SU-DHL-6 (cell line): Measurements from ENCODE around the gene NCCRP1.

Experiments used
- H2AFZ ChIP-seq: fragments of 200-600 bp; sonication (generic); 2 replicates; pipeline ENCODE4 v1.6.1; 2014; ENCODE audit warnings: low read depth, mild to moderate bottlenecking, moderate library complexity, mixed read lengths, antibody characterized with exemption, low read length; ENCODE audit not compliant: severe bottlenecking
- H3F3A ChIP-seq: fragments of 200-600 bp; shearing (Covaris generic); 2 replicates; pipeline ENCODE4 v1.6.0; 2016; ENCODE audit warnings: antibody characterized with exemption, mild to moderate bottlenecking; ENCODE audit not compliant: insufficient read depth
- H3K27ac ChIP-seq: fragments of 200-600 bp; sonication (generic); 2 replicates; pipeline ENCODE4 v1.5.1; 2016; ENCODE audit warnings: low read depth, mild to moderate bottlenecking, low read length, moderate library complexity, mixed read lengths
- H3K27me3 ChIP-seq: fragments of 200-600 bp; sonication (generic), shearing (Covaris generic); 2 replicates; pipeline ENCODE4 v1.6.0; 2014; ENCODE audit warnings: mild to moderate bottlenecking, low read length
- H3K36me3 ChIP-seq: fragments of 200-600 bp; sonication (generic); 2 replicates; pipeline ENCODE4 v1.6.1; 2014; ENCODE audit warnings: mild to moderate bottlenecking, low read length, mixed read lengths
- H3K4me2 ChIP-seq: fragments of 300-600, 200-600 bp; shearing (Covaris generic), sonication (generic); 2 replicates; pipeline ENCODE4 v1.6.0; 2014; ENCODE audit warnings: low read length, low read depth, mild to moderate bottlenecking; ENCODE audit not compliant: poor library complexity, severe bottlenecking
- H3K4me3 ChIP-seq: fragments of 200-600 bp; sonication (generic); 2 replicates; pipeline ENCODE4 v1.5.1; 2014; ENCODE audit warnings: antibody characterized with exemption, low read length, mild to moderate bottlenecking, mixed read lengths; ENCODE audit not compliant: insufficient read depth, poor library complexity, severe bottlenecking
- H3K79me2 ChIP-seq: fragments of 200-600 bp; sonication (generic); 2 replicates; pipeline ENCODE4 v1.6.1; 2014; ENCODE audit warnings: mild to moderate bottlenecking, low read length, moderate library complexity; ENCODE audit not compliant: insufficient read depth
- H3K9ac ChIP-seq: fragments of 200-600 bp; sonication (generic); 2 replicates; pipeline ENCODE4 v1.7.0; 2014; ENCODE audit warnings: mild to moderate bottlenecking, low read length
- H3K9me2 ChIP-seq: fragments of 200-600 bp; sonication (generic); replicated peaks from 2 replicates; pipeline ENCODE4 v1.6.1; 2014; ENCODE audit warnings: low read length; ENCODE audit not compliant: insufficient read depth
- H3K9me3 ChIP-seq: fragments of 200-600 bp; sonication (generic); 2 replicates; pipeline ENCODE4 v1.6.1; 2014; ENCODE audit warnings: low read length, mixed read lengths; ENCODE audit not compliant: insufficient read depth
- H4K20me1 ChIP-seq: fragments of 200-600 bp; sonication (generic); 2 replicates; pipeline ENCODE4 v1.6.1; 2014; ENCODE audit warnings: low read depth, mild to moderate bottlenecking, antibody characterized with exemption, low read length, moderate library complexity, mixed read lengths
- EZH2phosphoT487 ChIP-seq: fragments of 200-600 bp; sonication (generic), shearing (Covaris generic); conservative IDR thresholded peaks from 2 replicates; pipeline ENCODE4 v1.6.1; 2018; ENCODE audit warnings: mild to moderate bottlenecking, antibody characterized with exemption, low read length, moderate library complexity, mixed read lengths
- TF ChIP-seq, protein P1 (sequence below): fragments of 200-600 bp; sonication (generic); IDR thresholded peaks from one replicate; pipeline ENCODE4 v1.5.1; 2017; ENCODE audit warnings: antibody characterized with exemption, mild to moderate bottlenecking, low read length, moderate library complexity; ENCODE audit not compliant: insufficient read depth, poor library complexity, severe bottlenecking

Gene NCCRP1

DNA sequence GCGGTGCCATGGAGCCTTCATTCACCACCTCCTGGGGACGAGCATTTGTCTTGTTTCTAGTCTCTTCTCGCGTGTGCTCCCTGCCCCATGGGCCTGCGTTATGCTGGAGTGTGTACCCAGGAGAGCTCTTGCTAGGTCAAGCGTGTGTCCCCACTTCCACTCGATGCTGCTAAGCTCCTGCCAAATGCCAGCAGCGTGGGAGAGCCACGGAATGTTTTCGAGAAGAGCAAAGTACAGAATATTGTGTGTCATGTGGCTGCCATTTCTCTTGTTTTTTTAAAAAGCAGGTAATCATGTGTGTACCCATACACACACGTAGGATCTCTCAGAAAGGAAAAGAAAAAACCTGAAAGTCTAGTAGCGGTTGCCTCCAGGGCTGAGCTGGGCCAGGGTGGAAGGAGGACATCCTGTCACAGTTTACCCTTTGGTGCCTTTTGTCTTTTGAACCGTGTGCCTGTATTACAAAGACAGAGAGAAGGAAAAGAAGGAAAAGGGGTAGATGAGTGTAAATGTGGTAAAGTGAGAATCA is 42.6 kb upstream of the NCCRP1 start:
- no peaks in the 10 kb centered on the region for H3K36me3 ChIP-seq
- no peak overlapping the region for H3K4me2 ChIP-seq
- H3K4me3 ChIP-seq: no peak overlapping the region
- no peak overlapping the region for H3K9ac ChIP-seq
- no peaks in the 10 kb centered on the region for H3F3A ChIP-seq
- no peaks in the 10 kb centered on the region for H4K20me1 ChIP-seq
- H3K27ac ChIP-seq: no peak overlapping the region
- no peak for TF ChIP-seq EZH2phosphoT487
- TF ChIP-seq, protein P1, sequence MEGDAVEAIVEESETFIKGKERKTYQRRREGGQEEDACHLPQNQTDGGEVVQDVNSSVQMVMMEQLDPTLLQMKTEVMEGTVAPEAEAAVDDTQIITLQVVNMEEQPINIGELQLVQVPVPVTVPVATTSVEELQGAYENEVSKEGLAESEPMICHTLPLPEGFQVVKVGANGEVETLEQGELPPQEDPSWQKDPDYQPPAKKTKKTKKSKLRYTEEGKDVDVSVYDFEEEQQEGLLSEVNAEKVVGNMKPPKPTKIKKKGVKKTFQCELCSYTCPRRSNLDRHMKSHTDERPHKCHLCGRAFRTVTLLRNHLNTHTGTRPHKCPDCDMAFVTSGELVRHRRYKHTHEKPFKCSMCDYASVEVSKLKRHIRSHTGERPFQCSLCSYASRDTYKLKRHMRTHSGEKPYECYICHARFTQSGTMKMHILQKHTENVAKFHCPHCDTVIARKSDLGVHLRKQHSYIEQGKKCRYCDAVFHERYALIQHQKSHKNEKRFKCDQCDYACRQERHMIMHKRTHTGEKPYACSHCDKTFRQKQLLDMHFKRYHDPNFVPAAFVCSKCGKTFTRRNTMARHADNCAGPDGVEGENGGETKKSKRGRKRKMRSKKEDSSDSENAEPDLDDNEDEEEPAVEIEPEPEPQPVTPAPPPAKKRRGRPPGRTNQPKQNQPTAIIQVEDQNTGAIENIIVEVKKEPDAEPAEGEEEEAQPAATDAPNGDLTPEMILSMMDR: no peak
- no peaks in the 10 kb centered on the region for H3K27me3 ChIP-seq
- H3K79me2 ChIP-seq: no peaks in the 10 kb centered on the region
- H3K9me2 ChIP-seq: no peaks in the 10 kb centered on the region
- no peaks in the 10 kb centered on the region for H3K9me3 ChIP-seq
- no peak overlapping the region for H2AFZ ChIP-seq

DNA sequence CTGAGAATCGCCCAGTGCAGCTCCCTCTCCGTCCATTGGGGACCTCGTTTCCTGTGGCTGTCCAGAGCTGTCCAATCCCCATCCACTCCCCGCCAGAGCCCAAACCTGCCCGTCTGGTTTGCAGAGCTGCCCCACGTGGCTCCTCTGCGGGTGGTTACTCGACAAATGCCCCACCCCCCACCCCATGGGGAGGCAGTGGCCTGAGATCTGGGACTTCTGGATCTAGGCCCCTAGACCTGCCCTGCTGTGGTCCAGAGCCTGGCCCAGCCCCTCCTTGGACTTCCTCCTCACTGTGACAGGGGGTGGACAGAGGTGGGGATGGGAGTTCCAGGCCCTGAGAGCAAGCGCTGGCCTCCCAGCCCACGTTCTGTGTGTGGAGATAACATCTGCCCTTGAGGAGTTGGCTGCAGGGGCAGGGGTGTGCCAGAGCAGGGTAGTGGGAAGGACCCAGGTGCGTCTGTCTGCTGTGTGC is 42.1 kb upstream of the NCCRP1 start:
- H3K4me2 ChIP-seq: no peak overlapping the region
- H4K20me1 ChIP-seq: no peaks in the 10 kb centered on the region
- no peaks in the 10 kb centered on the region for H3F3A ChIP-seq

DNA sequence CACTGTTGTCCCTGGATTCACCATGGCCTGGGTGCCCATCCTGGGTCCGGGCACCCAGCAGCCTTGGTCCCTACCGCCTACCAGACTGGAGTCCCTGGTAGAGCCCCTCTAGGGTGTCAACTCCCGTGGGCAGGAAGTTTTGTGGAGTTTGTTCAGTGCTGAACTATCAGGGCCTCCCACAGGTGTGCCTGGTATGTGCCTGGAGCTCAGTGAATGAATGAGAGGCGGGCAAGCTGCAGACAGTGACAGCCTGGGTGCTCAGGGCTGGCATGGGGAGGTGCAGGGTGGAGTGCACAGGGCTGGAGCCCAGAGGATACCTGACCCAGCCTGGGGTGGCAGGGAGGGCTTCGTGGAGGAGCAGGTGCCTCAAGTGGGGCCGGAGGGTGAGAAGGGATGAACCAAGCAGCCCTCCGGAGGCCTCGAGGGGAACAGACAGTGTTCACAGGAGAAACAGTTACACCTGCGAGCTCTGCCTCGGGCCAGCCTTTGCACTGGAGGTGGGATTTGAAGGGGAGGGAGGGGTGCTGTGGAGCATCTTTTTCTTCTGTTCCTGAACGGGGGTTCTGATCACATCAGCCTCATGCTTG is 41.6 kb upstream of the NCCRP1 start:
- H4K20me1 ChIP-seq: no peaks in the 10 kb centered on the region
- no peak overlapping the region for H3K4me3 ChIP-seq
- H3K9ac ChIP-seq: no peak overlapping the region
- H3K27me3 ChIP-seq: no peaks in the 10 kb centered on the region
- H3K9me2 ChIP-seq: no peaks in the 10 kb centered on the region
- H3K4me2 ChIP-seq: no peak overlapping the region
- no peaks in the 10 kb centered on the region for H3K36me3 ChIP-seq
- no peaks in the 10 kb centered on the region for H3F3A ChIP-seq
- no peak overlapping the region for H3K27ac ChIP-seq
- no peaks in the 10 kb centered on the region for H3K9me3 ChIP-seq
- TF ChIP-seq, protein P1: no peak
- no peak for TF ChIP-seq EZH2phosphoT487
- H2AFZ ChIP-seq: no peak overlapping the region
- H3K79me2 ChIP-seq: no peaks in the 10 kb centered on the region

More for the DNA sequence above, 42.1 kb upstream of the NCCRP1 start:
- Histone ChIP-seq H2AFZ (no peak overlapping the region), H3K27ac (no peak overlapping the region), H3K9me3 (no peaks in the 10 kb centered on the region), H3K9me2 (no peaks in the 10 kb centered on the region), H3K4me3 (no peak overlapping the region), H3K9ac (no peak overlapping the region), H3K36me3 (no peaks in the 10 kb centered on the region), H3K27me3 (no peaks in the 10 kb centered on the region), H3K79me2 (no peaks in the 10 kb centered on the region)
- TF ChIP-seq, protein P1: no peak
- no peak for TF ChIP-seq EZH2phosphoT487
